Keratinocyte (primary cell): ENCODE data around the gene SPRR2F.

ENCODE experiments used
- EZH2 ChIP-seq: IDR thresholded peaks from one replicate; pipeline ENCODE4 v1.6.1; 2012; ENCODE audit warnings: inconsistent platforms, mild to moderate bottlenecking, low read length, moderate library complexity
- TF ChIP-seq, protein P1 (sequence below), 3 experiments: IDR thresholded peaks in 1 of 3; conservative IDR thresholded peaks in 1 of 3; optimal IDR thresholded peaks in 1 of 3; 2 replicates in 2 of 3; 3 replicates in 1 of 3; pipeline versions ENCODE3 to v1.5.1; 2011; ENCODE audit warnings: low read length in 3 of 3, mild to moderate bottlenecking in 3 of 3, moderate library complexity in 2 of 3, control low read depth in 1 of 3, inconsistent platforms in 1 of 3; ENCODE audit not compliant: insufficient read depth in 2 of 3; ENCODE audit errors: extremely low read depth in 1 of 3

GRCh38 chr1:153141377-153141776 lies 28.1 kb upstream of the SPRR2F start:
- TF ChIP-seq, protein P1, sequence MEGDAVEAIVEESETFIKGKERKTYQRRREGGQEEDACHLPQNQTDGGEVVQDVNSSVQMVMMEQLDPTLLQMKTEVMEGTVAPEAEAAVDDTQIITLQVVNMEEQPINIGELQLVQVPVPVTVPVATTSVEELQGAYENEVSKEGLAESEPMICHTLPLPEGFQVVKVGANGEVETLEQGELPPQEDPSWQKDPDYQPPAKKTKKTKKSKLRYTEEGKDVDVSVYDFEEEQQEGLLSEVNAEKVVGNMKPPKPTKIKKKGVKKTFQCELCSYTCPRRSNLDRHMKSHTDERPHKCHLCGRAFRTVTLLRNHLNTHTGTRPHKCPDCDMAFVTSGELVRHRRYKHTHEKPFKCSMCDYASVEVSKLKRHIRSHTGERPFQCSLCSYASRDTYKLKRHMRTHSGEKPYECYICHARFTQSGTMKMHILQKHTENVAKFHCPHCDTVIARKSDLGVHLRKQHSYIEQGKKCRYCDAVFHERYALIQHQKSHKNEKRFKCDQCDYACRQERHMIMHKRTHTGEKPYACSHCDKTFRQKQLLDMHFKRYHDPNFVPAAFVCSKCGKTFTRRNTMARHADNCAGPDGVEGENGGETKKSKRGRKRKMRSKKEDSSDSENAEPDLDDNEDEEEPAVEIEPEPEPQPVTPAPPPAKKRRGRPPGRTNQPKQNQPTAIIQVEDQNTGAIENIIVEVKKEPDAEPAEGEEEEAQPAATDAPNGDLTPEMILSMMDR (optimal IDR thresholded peaks at IDR 0.05 in 1 of 3, IDR thresholded peaks at IDR 0.05 in 1 of 3, conservative IDR thresholded peaks at IDR 0.05 in 1 of 3; ENCODE audit: extremely low read depth in 1 of 3, insufficient read depth in 2 of 3, low read length in 3 of 3) = no peak
- TF ChIP-seq EZH2 = no peak
